Right hindlimb (tissue), 1 donor: ENCODE measurements around the gene SHC3.

Experiments used
- DNase-seq: peaks from one replicate; pipeline ENCODE4 v3.0.0-alpha.2; 2018

SHC3 gene

GRCh38 chr9:89020754-89021153, 157.9 kb downstream of the SHC3 start:
- DNase-seq = no peak

DNA sequence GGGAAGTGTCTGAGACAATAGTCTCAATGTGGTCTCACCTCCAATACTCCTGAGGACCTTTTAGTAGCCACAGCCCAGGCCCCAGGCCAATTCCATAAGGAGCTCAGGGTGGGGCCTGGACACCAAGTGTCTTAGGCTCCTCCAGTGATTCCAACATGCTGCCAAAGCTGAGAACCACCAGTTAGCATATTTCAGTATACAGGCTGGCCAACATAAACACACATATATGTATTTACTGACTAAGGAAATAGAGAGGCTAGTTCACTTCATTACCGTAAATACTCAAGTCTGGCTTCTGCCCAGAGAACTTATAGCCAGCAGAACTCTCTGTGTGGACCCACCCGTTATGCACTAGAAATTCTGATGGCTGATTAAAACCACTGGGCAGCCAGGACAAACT, 163.3 kb downstream of the SHC3 start:
- DNase-seq = no peak

- DNase-seq = no peak
Measured at GRCh38 chr9:89014153-89014552, 164.5 kb downstream of the SHC3 start.

GRCh38 chr9:89013660-89014059, 165.0 kb downstream of the SHC3 start:
- no peak for DNase-seq

DNA sequence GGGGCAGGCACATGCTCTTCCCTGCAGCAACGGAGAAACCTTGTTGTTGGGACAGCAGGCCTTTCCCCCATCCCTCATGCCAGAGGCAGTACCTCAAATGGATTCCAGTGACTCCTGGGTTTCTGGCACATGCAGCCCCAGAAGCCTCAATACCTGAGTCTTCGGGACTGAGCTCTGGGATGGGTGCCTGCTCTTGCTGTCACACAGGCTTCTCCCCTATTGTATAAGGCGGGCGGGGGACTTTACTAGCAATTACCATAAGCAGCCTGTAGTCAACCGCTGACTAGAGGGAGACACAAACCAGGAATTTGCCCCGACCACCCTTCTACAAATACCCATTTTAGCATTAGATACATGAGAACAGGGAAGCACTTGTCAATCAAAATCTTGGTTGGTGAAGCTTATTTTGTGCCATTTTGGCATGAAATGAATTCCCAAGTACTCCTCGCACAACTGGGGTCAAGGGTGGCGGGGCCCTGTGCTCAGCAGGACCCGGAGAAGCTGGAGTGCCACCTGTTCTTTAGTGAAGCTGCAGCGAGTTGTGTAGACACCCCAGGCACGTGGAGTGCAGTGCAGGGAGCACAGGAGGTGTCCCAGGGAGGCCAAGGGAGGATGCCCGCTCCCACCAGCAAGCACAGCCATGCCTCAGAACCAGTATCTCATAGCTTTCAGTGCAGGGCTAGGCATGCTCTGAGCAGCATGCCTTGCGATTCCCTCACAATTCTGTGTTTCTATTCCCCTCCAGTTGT, 166.2 kb downstream of the SHC3 start:
- no peak for DNase-seq

GRCh38 chr9:89011683-89012082, 166.9 kb downstream of the SHC3 start:
- DNase-seq = no peak

DNA sequence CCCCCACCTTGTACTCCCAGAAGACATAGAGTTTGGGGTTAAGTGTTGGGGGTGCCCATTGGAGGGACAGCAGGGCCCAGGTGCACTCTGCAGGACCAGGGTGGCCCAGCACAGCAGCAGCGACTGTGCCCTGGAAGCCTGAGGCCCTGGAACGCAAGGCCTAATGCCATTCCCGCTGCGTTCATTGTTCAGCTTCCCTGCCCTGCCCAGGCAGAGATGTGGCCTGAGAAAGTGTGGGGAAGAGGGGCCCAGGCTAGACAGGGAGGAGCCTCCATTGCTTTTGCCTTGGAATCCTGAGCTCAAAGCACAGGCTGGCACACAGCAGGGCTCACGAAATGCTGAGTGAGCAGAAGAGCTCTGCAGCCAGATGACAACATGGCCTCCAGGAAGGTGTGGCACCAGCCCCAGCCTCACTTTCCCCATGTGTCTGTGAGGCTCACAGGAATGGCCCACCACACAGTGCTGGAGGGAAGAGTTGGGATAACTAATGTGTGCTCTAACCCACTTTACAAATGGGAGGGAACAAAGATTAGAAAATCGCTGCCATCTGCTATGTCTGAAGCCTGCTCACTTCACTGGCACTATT, 168.0 kb downstream of the SHC3 start:
- DNase-seq = no peak

GRCh38 chr9:89010056-89010455, 168.6 kb downstream of the SHC3 start:
- no peak for DNase-seq

- no peak for DNase-seq
Measured at GRCh38 chr9:89009546-89009840, 169.1 kb downstream of the SHC3 start.

DNA sequence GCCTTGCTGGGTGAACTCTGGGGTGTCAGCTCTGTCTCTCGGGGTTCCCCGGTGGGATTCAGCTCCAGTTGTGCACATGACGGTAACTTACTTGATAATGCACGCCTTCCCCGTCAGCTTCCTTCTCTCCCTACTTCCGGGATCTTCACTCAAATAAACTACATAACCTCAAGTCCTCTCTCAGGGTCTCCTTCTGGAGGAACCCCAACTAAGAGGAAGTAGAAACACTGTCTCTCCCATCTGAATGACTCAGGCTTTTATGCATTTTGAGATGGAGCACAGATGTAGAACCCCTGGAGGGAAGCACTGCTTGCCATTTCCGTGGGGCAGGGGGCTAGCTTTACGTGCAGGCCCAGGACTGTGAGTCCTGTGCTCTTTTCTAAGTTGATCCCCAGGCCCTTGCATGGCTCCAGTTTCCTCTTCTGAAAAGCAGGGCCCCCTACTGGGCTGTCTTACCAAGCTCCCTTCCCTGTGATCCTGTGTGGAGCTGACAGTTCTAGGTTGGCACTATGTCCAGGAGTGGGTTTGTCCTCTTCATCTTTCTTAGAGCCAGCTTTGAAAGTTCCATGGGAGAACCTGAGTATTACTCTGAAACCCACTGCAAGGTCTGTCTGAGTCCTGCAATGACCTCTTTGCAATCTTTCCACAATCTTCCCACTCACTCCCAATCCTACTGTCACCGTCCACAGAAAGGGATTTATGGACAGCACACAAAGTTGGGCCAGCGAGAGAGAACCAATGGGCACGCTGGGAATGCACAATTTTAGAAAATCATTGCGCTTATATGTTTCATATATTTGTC, 169.7 kb downstream of the SHC3 start:
- DNase-seq = no peak

DNA sequence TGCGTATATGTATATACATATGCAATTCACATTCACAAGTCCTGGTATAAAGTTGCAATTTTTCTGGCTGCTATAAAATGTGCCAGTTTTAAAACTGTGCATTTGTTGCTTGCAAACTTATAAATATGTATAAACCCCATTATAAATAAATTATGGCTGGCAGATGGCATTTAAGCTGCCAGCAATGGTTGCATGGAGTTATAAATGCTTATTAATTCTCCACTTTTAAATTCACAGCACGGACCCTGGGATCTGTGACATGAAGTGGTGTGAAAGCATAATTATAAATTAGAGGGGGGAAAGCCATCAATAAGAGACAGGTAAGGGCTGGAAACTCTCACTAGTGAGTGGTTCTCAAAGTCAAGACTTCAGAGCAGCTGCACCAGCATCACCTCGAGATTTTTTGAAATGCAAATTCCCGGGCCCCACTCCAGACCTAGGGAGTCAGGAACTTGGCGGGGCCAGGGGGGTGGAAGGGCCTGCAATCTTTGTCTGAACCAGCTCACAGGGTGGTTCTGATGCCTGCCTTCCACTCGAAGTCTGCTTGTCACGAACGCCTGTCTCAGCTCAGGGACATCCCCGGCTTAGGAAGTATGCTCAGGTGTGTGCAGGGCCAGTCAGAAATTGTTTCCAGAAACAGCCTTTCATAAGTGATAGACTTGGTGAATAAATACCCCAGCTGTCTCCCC, 170.4 kb downstream of the SHC3 start:
- DNase-seq = no peak

- no peak for DNase-seq
Measured at GRCh38 chr9:89006996-89007967, 171.3 kb downstream of the SHC3 start.

DNA sequence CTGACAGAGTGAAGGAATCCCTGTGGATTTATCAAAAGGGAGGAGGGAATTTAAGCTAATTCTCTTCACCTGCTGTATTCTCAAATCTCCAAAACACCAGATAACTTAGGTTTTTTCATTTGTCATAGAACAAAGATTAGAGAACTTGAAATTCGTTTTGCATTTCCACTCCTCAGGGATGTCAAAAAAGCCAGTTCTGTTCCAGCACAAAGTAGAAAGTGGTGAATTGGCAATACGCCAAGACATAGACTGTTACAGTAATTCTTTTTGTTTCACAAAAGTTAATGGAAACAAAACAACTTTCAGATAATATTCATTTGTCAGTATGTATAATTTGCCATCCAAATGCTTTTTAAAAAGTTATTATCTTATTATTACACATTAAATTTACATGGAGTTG, 172.4 kb downstream of the SHC3 start:
- DNase-seq = no peak

DNA sequence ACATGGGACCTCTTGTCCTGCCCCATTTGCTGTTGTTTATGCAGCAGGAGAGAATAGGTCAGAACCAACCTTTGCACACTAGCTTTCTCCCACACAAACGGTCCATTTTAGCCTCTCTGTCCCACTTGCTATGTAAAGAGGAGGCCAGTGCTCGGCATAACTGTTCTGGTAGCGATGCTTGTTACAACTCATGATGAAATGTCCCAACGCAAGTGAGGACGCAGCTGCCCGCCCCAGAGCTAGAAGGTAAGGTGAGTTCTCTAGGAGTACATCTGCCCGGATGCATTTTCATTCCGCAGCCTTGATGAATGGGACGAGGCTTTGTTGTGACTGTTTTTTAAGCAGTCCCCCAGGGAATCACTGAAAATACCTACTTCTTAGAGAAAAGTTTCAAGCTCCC, 173.3 kb downstream of the SHC3 start:
- DNase-seq = no peak

GRCh38 chr9:89002987-89003386, 175.6 kb downstream of the SHC3 start:
- no peak for DNase-seq

GRCh38 chr9:89001917-89002540, 176.6 kb downstream of the SHC3 start:
- DNase-seq = no peak

DNA sequence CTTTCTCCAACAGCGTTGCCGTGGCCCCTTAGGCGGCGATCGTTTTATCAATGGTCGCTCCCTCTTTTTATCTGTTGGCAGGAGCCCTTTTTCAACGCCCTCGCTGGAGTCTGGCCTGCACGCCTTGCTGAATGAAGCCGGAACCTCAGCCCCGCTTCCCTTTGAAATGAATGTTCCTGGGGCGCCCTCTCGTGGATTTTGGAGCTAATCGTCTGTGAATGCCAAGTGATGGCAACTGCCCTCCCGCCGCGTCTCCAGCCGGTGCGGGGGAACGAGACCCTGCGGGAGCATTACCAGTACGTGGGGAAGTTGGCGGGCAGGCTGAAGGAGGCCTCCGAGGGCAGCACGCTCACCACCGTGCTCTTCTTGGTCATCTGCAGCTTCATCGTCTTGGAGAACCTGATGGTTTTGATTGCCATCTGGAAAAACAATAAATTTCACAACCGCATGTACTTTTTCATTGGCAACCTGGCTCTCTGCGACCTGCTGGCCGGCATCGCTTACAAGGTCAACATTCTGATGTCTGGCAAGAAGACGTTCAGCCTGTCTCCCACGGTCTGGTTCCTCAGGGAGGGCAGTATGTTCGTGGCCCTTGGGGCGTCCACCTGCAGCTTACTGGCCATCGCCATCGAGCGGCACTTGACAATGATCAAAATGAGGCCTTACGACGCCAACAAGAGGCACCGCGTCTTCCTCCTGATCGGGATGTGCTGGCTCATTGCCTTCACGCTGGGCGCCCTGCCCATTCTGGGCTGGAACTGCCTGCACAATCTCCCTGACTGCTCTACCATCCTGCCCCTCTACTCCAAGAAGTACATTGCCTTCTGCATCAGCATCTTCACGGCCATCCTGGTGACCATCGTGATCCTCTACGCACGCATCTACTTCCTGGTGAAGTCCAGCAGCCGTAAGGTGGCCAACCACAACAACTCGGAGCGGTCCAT, 177.4 kb downstream of the SHC3 start:
- DNase-seq = peak; percentile 90

- DNase-seq = peak; percentile 13
Measured at GRCh38 chr9:89000371-89000781, 178.2 kb downstream of the SHC3 start.

- DNase-seq = peak; percentile 65
Measured at GRCh38 chr9:88998911-88999310, 179.7 kb downstream of the SHC3 start.

DNA sequence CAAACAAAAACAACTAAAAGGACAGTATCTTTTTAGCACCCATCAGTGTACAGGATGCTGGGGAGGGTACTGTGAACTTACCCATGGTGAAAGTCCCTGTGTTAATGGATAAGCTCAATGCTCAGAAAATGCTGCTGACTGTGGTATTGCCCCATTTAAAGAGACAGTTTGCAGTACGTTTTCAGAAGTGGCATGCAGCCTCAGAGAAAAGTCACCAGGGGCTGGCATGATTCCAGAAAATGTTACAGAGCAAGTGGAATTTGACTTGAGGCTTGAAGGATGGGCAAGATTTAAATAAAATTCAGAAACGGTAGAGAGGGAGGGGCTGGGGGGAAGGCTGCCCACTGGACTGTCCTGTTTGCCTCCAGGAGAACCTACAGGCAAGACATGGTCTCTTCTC, 180.1 kb downstream of the SHC3 start:
- peak; percentile 42 for DNase-seq

GRCh38 chr9:88997646-88998045, 181.0 kb downstream of the SHC3 start:
- peak; percentile 13 for DNase-seq
